Measurements from ENCODE around the gene SIGLEC15. TPM values are rescaled to one million over a fixed set of nuclear protein-coding genes. Genes with fewer than 3 reads are reported as not detected.
"Not testable (repeated sequence)": the region's sequence is repeated elsewhere in the genome, so short reads cannot be mapped to it uniquely, and the experiment has no call there.

Gene SIGLEC15
- total RNA-seq, 1 donor from 2014 or later: 0.85 TPM

- Mint-ChIP-seq H3K27ac (ENCODE audit: unreplicated experiment) (no peak overlapping the region), H3K36me3 (ENCODE audit: low read depth) (no peaks in the 10 kb centered on the region), H3K27me3 (ENCODE audit: low read depth) (no peaks in the 10 kb centered on the region), H3K9me3 (ENCODE audit: low read depth) (peaks cover 6% of the 10 kb centered on the region), H3K4me1 (ENCODE audit: low read depth) (no peaks in the 10 kb centered on the region), H3K4me3 (ENCODE audit: unreplicated experiment) (no peak overlapping the region)
- TF ChIP-seq CTCF (IDR thresholded peaks at IDR 0.05): no peak
- no peak for DNase-seq (ENCODE audit: low spot score)
Measured at GRCh38 chr18:45821026-45821425, 4.4 kb upstream of the SIGLEC15 start.

GRCh38 chr18:45821711-45822110, 3.8 kb upstream of the SIGLEC15 start:
- Mint-ChIP-seq H3K9me3 (ENCODE audit: low read depth) (peaks cover 6% of the 10 kb centered on the region), H3K4me3 (ENCODE audit: unreplicated experiment) (no peak overlapping the region), H3K36me3 (ENCODE audit: low read depth) (no peaks in the 10 kb centered on the region), H3K4me1 (ENCODE audit: low read depth) (no peaks in the 10 kb centered on the region), H3K27ac (ENCODE audit: unreplicated experiment) (no peak overlapping the region), H3K27me3 (ENCODE audit: low read depth) (no peaks in the 10 kb centered on the region)
- DNase-seq (ENCODE audit: low spot score): no peak
- no peak for TF ChIP-seq CTCF (IDR thresholded peaks at IDR 0.05)

GRCh38 chr18:45826084-45826483, 609 bp downstream of the SIGLEC15 start:
- no peak for TF ChIP-seq CTCF (IDR thresholded peaks at IDR 0.05)
- no peak overlapping the region for H3K4me3 Mint-ChIP-seq (ENCODE audit: unreplicated experiment)
- H3K27ac Mint-ChIP-seq (ENCODE audit: unreplicated experiment): no peak overlapping the region
- H3K36me3 Mint-ChIP-seq (ENCODE audit: low read depth): no peaks in the 10 kb centered on the region
- H3K27me3 Mint-ChIP-seq (ENCODE audit: low read depth): no peaks in the 10 kb centered on the region
- H3K4me1 Mint-ChIP-seq (ENCODE audit: low read depth): peaks cover 17% of the 10 kb centered on the region
- H3K9me3 Mint-ChIP-seq (ENCODE audit: low read depth): no peaks in the 10 kb centered on the region
- DNase-seq (ENCODE audit: low spot score): no peak

- H3K27me3 Mint-ChIP-seq (ENCODE audit: low read depth); H3K4me3 Mint-ChIP-seq (ENCODE audit: unreplicated experiment); H3K36me3 Mint-ChIP-seq (ENCODE audit: low read depth); H3K9me3 Mint-ChIP-seq (ENCODE audit: low read depth); DNase-seq (ENCODE audit: low spot score): not testable (repeated sequence)
- Mint-ChIP-seq H3K4me1 (ENCODE audit: low read depth) (peaks cover 17% of the 10 kb centered on the region), H3K27ac (ENCODE audit: unreplicated experiment) (peak overlapping the region; percentile 17)
Measured at GRCh38 chr18:45826716-45827115, 1.2 kb downstream of the SIGLEC15 start.

- Mint-ChIP-seq H3K4me3 (ENCODE audit: unreplicated experiment) (no peak overlapping the region), H3K4me1 (ENCODE audit: low read depth) (peaks cover 24% of the 10 kb centered on the region), H3K27ac (ENCODE audit: unreplicated experiment) (no peak overlapping the region), H3K9me3 (ENCODE audit: low read depth) (no peaks in the 10 kb centered on the region), H3K36me3 (ENCODE audit: low read depth) (no peaks in the 10 kb centered on the region), H3K27me3 (ENCODE audit: low read depth) (no peaks in the 10 kb centered on the region)
- no peak for TF ChIP-seq CTCF (IDR thresholded peaks at IDR 0.05)
- peak; percentile 63 for DNase-seq (ENCODE audit: low spot score)
Measured at GRCh38 chr18:45828917-45829811, 3.7 kb downstream of the SIGLEC15 start.

- no peaks in the 10 kb centered on the region for H3K27me3 Mint-ChIP-seq (ENCODE audit: low read depth)
- no peaks in the 10 kb centered on the region for H3K36me3 Mint-ChIP-seq (ENCODE audit: low read depth)
- H3K4me1 Mint-ChIP-seq (ENCODE audit: low read depth): peaks cover 24% of the 10 kb centered on the region
- no peaks in the 10 kb centered on the region for H3K9me3 Mint-ChIP-seq (ENCODE audit: low read depth)
- no peak overlapping the region for H3K27ac Mint-ChIP-seq (ENCODE audit: unreplicated experiment)
- no peak for TF ChIP-seq CTCF (IDR thresholded peaks at IDR 0.05)
- no peak overlapping the region for H3K4me3 Mint-ChIP-seq (ENCODE audit: unreplicated experiment)
- no peak for DNase-seq (ENCODE audit: low spot score)
Measured at GRCh38 chr18:45829855-45830254, 4.4 kb downstream of the SIGLEC15 start.
